GM18519 (cell line): ENCODE measurements around the gene ANKDD1A.

Experiments
- ATAC-seq: cut with Tn5 transposase; IDR thresholded peaks from one replicate; pipeline ENCODE4 v1.9.1; 2021; ENCODE audit warnings: mild to moderate bottlenecking, moderate library complexity; ENCODE audit not compliant: unreplicated experiment, low FRiP score

The ANKDD1A gene

DNA sequence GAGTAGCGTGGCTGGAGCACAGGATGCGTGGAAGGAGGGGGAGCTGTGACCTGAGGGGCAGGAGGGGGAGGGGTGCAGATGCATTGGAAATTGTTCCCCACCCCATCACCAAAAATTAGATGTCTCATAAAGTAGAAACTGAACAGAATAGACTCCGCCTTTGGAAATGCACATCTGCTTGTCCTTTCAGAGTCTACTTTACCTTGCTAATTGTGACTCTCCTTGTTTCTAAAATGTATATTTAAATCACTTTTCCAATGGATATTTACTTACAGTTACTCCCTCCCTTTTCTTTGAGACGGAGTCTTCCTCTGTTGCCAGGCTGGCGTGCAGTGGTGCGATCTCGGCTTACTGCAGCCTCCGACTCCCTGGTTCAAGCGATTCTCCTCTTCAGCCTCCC is 47.4 kb downstream of the ANKDD1A start:
- no peak for ATAC-seq

DNA sequence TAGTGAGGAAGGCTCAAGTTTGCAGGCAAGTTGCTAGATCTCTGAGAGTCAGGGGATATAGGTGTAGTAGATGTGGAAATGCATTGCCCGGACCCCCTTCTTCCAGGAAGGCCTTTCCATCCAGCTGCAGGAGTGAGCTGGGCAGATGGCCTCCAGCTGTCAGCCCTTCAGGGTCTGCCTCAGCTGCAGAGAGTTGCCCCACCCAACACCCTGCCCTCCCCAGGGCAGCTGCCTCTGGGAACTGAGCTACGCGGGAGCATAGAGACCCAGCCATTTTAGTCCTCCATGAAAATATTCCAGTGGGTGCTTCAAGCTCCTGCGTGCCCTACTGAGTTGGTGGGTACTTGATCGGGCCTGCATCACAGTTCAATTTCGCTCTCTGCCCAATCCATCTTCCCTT is 48.5 kb downstream of the ANKDD1A start:
- no peak for ATAC-seq

DNA sequence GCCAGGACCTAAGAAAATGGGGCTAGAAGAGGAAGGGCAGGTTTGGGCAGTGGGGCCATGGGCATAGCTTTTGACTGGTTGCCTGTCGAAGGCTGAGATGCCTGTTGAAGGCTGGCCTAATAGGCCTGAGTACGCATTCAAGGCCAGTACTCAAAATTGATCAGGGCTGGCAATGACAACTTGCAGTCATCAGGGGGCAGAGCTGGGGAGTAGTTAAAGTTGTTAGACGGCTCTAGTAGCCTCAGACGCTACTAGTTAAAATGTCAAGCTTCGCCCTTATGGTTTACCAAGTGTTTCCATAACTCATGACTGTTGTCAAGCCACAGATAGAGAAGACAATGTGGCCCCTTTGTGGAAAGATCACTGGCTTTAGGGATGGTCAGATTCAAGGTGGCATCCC is 49.3 kb downstream of the ANKDD1A start:
- ATAC-seq = no peak

DNA sequence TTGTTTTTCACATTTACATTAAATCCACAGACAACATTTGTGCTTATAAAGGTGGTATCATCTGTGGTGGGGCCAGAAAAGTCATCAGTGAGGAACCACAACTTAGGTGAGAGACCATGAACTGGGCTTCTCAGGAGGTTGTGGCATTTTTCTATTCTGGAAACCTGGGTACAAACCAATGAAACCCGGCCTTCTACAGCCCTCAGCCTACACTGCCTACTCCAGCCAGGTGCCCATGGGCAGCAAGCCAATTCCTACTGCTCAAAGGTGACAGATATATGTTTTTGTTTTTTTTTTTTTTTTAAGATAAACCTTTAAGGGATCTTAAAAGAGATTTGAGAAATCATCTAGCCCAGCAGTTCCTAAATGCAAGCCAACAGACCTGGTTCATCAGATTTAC is 57.7 kb downstream of the ANKDD1A start:
- no peak for ATAC-seq

DNA sequence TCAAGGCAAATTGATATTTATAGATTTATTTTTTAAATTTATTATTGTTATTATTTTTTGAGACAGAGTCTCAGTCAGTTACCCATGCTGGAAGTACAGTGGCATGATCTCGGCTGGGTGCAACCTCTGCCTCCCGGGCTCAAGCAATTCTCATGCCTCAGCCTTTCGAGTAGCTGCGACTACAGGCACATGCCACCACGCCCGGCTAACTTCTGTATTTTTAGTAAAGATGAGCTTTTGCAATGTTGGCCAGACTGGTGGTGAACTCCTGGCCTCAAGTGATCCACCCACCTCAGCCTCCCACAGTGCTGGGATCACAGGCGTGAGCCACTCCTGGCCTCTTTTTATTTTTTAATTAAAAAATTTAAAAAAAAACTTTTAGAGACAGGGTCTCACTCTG is 59.0 kb downstream of the ANKDD1A start:
- no peak for ATAC-seq

DNA sequence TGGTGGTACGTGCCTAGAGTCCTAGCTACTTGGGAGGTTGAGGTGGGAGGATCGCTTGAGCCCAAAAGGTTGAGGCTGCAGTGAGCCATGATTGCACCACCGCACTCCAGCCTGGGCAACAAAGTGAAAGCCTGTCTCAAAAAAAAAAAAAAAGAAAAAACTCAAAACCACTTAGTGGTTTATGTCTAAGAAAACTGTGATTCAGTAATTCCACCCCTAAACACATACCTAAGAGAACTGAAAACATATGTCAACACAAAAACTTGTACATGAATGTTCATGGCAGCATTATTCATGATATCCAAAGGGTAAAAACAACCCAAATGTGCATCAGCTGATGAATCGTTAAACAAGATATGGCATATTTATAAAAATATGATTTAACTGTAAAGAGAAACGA is 63.7 kb downstream of the ANKDD1A start:
- ATAC-seq = no peak

DNA sequence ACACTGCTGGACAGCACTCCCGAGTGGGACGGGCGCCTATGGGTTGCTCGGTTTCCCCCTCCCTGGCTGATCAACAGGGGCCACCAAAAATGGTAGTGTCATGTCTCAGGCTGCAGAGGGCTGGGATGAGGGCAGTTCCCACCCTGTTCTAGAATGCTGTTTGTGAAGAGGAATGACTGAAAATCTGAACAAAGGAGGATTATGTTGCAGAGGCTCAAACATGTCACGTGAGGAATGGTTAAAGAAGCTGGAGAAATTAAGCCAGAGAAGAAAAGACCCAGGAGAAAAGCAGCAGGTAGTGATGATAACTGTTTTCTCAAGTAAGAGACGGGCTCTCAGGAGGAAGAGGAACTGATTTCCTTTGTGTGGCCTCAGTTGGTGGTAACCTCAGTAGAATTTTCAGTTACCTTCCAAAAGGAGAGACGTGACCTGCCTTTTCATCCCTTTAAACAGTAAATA is 67.6 kb downstream of the ANKDD1A start:
- no peak for ATAC-seq

DNA sequence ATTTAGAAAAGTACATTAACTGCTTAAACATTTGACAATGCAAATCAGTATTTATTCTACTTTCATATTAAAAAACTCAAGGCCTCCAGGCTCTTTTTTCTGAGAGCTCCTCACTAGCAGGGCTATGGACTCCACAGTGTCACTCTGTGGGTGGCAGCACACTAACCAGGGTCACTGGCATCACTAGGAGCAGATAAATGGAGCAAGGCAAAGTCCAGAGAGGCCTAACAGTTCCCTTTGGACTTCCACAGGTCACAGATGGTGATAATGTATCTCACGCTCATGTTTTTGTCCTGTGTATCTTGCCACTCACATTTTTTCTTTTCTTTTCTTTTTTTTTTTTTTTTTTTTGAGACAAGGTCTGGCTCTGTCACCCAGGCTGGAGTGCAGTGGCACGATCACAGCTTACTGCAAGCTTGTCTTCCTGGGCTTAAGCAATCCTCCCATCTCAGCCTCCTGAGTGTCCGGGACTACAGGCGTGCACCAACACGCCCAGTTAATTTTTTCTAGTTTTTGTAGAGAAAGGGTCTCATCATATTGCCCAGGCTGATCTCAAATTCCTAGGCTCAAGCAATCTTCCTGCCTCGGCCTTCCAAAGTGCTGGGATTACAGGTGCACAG is 70.2 kb downstream of the ANKDD1A start:
- ATAC-seq = no peak

DNA sequence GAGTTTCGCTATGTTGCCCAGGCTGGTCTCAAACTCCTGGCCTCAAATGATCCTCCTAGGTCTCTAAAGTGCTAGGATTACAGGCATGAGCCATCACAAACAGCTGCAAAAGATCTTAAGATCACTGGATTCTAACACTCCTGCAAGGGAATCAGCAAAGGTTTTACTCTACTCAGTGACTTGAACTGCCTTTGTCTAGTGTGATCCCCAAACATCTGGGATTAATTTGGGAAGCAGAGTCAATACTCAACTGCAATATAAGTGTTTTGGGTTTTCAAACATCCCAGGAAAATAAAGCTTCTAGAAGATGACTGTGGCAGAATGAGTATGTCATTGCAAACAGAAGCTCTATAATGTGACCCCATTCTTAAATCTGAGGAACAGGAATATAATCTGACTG is 70.8 kb downstream of the ANKDD1A start:
- ATAC-seq = no peak

DNA sequence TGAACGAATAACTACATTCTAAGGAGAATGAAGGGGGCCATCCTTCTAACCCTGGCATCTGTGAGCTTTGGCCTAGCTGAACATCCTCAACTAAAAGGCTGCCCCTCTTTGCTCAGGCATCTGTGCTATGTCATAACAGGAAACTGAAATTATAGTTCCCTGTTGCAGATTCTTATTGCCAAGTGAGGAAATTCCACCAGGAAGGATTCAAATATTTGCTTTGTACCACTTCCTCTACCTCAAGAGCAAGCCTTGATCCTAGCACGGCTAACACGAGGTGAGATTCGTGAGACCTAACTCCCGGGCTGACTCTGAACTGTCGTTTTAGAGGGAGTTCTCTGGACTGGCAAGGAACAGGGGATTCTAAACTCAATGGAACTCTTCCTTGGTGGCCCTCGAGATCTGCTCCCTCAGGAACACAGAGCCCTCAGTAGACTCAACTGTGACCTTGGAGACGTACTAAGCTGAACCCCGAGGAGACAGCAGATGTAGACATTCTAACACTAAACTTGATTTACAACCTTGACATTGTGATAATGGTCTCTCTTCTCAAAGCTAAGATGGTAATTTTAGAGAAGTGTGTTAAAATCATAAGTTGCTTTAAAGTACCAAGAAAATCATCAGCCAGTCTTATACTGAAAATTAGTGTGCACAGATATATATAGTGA is 73.8 kb downstream of the ANKDD1A start:
- ATAC-seq = no peak

DNA sequence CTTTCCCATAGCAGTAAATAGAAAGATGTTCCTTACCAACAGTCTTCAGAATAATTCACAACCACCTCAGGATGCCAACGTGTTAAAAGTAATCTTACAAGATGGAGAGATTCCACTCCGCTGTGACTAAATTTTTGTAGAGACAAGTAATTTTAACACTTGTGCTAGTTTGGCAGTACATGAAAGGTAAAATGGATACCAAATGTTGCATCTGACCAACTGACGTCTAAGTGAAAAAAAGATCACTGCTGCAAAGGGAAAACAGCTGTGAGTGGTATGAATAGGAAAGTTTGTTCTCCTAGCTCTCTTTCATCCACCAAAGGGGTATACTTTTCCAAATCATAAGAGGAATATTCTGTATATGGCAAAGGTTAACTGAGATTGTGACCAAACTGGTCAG is 75.4 kb downstream of the ANKDD1A start:
- ATAC-seq = no peak

DNA sequence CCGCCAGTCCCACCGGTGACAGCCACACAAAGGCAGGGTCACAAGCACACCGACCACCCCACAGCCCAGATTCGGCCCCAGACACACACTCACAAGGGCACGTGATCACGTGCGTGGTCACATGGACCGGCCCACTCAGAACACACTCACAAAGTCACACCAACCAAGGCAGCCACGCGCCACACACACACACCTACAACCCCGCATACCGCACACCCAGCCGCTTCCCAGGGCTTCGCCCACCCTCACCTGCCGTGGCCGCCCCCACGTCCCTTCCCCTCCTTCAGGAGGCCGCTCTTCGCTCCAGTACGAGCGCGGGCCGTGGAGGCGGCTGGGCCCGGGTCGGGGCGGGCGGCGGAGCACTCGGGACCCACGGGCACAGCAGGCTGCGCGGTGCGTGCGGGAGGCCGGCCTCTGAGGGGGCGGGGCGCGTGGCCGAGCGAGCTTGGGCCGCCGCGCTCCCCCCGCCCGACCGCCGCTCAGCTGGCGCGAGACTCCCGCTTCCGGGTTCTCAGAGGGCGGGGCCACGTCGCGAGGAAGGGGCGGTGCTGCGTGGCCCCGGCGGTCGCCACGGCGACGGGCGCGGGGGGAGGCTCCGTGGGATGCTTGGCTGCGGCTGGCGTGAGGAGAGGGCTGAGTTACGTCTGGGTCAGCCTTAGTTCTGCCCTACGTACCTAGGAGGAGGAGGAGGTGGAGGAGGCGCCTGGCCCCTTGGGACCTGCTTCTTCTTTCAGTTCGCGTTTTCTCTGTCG is 77.9 kb downstream of the ANKDD1A start, which contains the start of gene SPG21:
Gene SPG21 (minus strand): TSS at position 499 of the 752 bp plus-strand sequence. CDS start 6,345 bp downstream, outside the sequence.
- ATAC-seq = peak; percentile 83

DNA sequence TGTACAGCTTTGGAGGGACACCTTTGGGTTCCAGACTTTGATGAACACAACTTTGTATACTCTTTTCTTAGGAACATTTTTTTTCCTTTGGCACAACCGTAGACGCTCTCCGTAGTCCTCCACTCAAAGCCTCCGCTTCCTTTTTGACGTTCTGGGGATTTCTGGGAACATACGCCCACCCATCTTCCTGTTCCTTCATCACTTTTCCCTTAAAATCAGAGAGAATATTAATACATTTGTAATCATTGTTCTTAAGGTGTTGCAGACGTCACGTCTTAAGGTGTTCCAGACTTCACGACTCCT is 78.4 kb downstream of the ANKDD1A start:
- no peak for ATAC-seq

DNA sequence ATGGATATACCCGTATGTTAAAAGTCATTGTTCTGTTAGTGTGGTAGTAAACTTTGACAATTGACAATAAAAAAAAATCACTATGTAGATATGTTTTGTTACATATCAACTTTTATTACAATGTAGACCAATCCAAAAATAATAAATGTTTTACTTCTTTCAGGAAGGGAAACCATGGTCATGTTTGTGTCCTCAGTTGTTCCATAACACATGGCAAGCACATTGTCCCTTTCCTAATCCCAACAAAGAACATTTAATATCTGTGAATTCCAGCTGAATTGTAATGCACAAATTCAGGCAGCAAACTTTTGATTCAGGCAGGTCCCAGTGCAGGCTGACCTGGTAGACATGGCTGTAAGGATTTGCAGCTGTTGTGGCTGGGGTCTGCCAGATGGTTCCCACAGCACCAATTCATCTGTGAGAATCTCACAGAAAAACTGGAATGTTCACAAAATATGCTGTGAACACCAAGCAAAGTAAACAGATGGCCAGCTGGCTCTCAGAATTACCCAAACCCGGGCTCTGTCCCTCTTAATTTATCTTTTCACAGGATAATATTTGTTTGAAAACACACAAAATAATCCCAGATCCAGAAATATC is 79.9 kb downstream of the ANKDD1A start:
- ATAC-seq = no peak

DNA sequence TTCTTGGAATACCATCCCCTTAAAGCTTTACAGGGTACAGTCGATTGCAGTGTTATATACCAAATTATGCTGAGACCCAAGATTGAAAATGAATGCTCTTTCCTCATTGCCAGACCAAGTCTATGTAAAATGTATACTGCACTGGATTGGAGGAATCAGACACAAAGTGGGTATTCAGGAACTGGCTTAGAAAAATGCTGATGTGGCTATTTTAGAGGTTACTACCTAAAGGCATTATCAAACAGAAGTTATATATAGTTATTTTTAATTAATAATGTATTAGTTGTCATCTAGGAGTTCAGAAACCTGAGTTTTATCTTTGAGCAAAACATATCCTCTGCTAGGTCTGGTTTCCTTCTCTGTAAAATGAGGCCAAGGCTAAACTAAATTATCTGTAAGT is 81.6 kb downstream of the ANKDD1A start:
- ATAC-seq = no peak

DNA sequence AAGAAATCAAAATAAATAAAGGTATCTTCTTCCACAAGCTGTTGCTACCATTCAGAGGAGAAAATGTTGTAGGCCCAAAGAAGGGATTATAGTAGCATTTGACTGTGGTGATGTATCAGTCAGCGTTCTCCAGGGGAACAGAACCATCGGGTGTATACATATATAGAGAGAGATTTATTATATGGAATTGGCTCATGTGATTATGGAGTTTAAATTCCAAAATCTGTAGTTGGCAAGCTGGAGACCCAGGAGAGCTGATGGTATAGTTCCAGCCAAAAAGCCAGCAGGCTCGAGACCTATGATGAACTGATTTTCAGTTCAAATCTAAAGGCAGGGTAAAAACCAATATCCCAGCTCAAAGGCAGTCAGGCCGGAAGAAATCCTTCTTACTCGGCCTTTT is 85.4 kb downstream of the ANKDD1A start:
- ATAC-seq = no peak

DNA sequence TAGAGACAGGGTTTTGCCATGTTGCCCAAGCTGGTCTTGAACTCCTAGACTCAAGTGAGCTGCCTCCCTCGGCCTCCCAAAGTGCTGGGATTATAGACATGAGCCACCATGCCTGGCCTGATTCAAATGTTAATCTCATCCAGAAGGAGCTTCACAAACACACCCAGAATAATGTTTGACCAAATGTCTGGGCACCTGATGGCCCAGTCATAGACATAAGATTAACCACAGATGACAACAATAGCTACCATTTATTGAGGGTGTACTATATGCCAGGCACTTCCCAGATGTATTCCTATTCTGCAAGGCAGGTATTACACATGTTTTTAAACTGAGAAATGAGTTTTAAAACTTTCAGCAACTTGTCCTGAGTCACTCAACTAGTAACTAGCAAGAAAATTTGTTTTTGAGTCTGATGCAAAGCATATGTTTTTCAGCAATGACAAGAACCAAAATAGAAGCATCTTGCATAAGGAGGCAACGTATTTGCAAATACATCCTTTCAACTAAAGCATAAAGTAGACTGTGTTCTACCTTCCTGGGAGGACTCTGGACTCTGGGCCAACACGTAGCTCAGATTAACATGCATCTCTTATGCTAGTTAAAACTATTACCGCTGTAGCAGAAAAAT is 86.2 kb downstream of the ANKDD1A start:
- no peak for ATAC-seq

DNA sequence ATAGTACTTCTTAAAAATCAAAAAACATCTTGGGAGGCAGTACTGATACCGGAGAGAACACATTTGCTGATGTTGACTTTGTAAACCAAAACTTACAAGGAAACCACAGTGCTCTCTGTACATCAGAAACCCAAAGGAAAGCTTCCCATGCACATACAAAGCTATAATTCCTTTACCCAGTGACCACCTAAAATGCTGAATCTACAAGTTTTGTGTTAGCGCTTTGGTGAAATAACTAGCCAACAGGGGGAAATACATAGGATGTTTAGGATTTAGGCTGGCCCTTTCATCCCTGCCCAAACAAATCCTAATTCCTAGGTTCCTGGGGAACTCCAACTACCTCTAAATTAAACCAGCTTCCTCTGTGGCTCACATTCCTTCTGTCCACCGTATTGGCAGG is 93.3 kb downstream of the ANKDD1A start:
- ATAC-seq = no peak

DNA sequence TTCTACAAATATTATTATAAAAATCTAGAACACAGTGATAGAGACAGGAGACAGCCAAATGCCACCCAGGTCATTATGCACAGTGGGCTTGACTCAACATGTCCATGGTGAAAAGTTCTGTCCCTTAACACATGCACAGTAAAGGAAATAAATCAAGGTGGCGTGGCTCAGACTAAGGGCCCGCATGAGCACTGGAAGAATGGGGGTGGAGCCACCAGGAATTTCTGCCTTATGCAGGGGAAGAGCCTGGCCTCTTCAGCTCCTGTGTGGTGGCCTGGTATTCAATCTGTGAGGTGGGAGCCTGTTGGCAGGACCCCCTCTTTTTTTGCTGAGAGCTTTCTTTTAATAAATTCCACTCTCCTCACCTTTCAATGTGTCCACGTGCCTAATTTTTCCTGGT is 95.2 kb downstream of the ANKDD1A start:
- ATAC-seq = no peak
